H1 (cell line): ENCODE results near the gene PRDX3. TPM values are rescaled to one million over a fixed set of nuclear protein-coding genes. Genes with fewer than 3 reads are reported as not detected.

Experiments used
- CTCF ChIA-PET: fragments of 300-600 bp; sonication (Branson Sonifier 250); formaldehyde crosslinking; loops from one replicate; lab custom pipeline; 2021; ENCODE audit not compliant: partially characterized antibody; lab: Charles Lee
- POLR2A ChIA-PET: fragments of 300-600 bp; sonication (Branson Sonifier 250); formaldehyde crosslinking; loops from one replicate; lab custom pipeline; 2021; ENCODE audit warnings: inconsistent platforms; ENCODE audit not compliant: partially characterized antibody; lab: Charles Lee
- DNase-seq, 2 experiments: peaks; one replicate each; pipeline versions ENCODE4 v3.0.0 to v3.0.0-alpha.2; 2010 to 2022; ENCODE audit warnings: low spot score in 2 of 2, low read depth in 1 of 2, mixed read lengths in 1 of 2
- FAIRE-seq: peaks from 2 replicates; lab custom pipeline; 2011; peaks lifted over from hg19 to GRCh38; lab: Jason Lieb, UNC
- H2AFZ ChIP-seq: 2 replicates; pipeline ENCODE4 v1.8.1; 2012; ENCODE audit warnings: low read length, inconsistent platforms
- H2AK5ac ChIP-seq: 2 replicates; pipeline ENCODE4 v1.6.1; 2013; ENCODE audit warnings: low read depth, low read length
- H2BK120ac ChIP-seq: replicated peaks from 2 replicates; pipeline ENCODE3; 2013; ENCODE audit warnings: low read depth, low read length, inconsistent platforms
- H2BK12ac ChIP-seq: 2 replicates; pipeline ENCODE4 v1.6.1; 2013; ENCODE audit warnings: low read depth, low read length
- H2BK15ac ChIP-seq: 2 replicates; pipeline ENCODE4 v1.6.1; 2013; ENCODE audit warnings: low read length
- H2BK20ac ChIP-seq: 2 replicates; pipeline ENCODE4 v1.6.1; 2013; ENCODE audit warnings: low read length
- H2BK5ac ChIP-seq: 2 replicates; pipeline ENCODE4 v1.6.1; 2013; ENCODE audit warnings: low read depth, low read length
- H3K14ac ChIP-seq: 2 replicates; pipeline ENCODE4 v1.6.1; 2013; ENCODE audit warnings: inconsistent platforms; ENCODE audit not compliant: insufficient read length
- H3K18ac ChIP-seq: 2 replicates; pipeline ENCODE4 v1.6.1; 2013; ENCODE audit warnings: low read length; ENCODE audit errors: extremely low read depth
- H3K23ac ChIP-seq: 2 replicates; pipeline ENCODE4 v1.6.1; 2013; ENCODE audit warnings: inconsistent platforms; ENCODE audit not compliant: insufficient read length
- H3K23me2 ChIP-seq: 2 replicates; pipeline ENCODE4 v1.6.1; 2013; ENCODE audit warnings: low read depth, low read length
- H3K27ac ChIP-seq: 2 replicates; pipeline ENCODE4 v1.6.1; 2011; ENCODE audit warnings: low read depth, low read length, inconsistent platforms
- H3K27me3 ChIP-seq, 4 experiments: replicated peaks in 1 of 4; 1 replicate in 1 of 4; 2 replicates in 3 of 4; pipeline versions ENCODE4 v1.6.1 to v1.8.1; 2011 to 2013; ENCODE audit warnings: low read length in 3 of 4, mild to moderate bottlenecking in 3 of 4, inconsistent platforms in 2 of 4, mixed read lengths in 2 of 4, moderate library complexity in 1 of 4; ENCODE audit not compliant: control insufficient read depth in 3 of 4, insufficient read depth in 3 of 4; ENCODE audit errors: extremely low read depth in 1 of 4
- H3K36me3 ChIP-seq, 4 experiments: 2 replicates each; pipeline versions ENCODE4 v1.6.1 to v1.8.1; 2011 to 2013; ENCODE audit warnings: mild to moderate bottlenecking in 4 of 4, low read length in 3 of 4, moderate library complexity in 2 of 4, control low read depth in 1 of 4, inconsistent platforms in 1 of 4; ENCODE audit not compliant: insufficient read depth in 4 of 4, control insufficient read depth in 2 of 4
- H3K4ac ChIP-seq: replicated peaks from 2 replicates; pipeline ENCODE3; 2013; ENCODE audit warnings: low read length, low read depth, mixed read lengths, inconsistent platforms; ENCODE audit not compliant: insufficient read length
- H3K4me1 ChIP-seq, 4 experiments: replicated peaks in 1 of 4; 1 replicate in 1 of 4; 2 replicates in 3 of 4; pipeline versions ENCODE4 v1.6.1 to v1.8.1; 2011 to 2013; ENCODE audit warnings: low read length in 3 of 4, inconsistent platforms in 2 of 4, mixed read lengths in 1 of 4; ENCODE audit not compliant: insufficient read depth in 4 of 4, control insufficient read depth in 3 of 4
- H3K4me2 ChIP-seq, 2 experiments: 2 replicates each; pipeline versions ENCODE4 v1.6.1 to v1.8.1; 2011 to 2013; ENCODE audit warnings: low read depth in 2 of 2, low read length in 2 of 2, control low read depth in 1 of 2, inconsistent platforms in 1 of 2, mild to moderate bottlenecking in 1 of 2; ENCODE audit not compliant: insufficient read depth in 1 of 2
- H3K4me3 ChIP-seq, 4 experiments: fragments of 200-600, 300-600 bp in 1 of 4; sonication (generic), shearing (Covaris generic), sonication (Bioruptor Twin) in 1 of 4; 2 replicates each; pipeline versions ENCODE4 v1.5.1 to v1.8.1; 2011 to 2016; ENCODE audit warnings: low read length in 4 of 4, low read depth in 3 of 4, control low read depth in 2 of 4, inconsistent platforms in 2 of 4, mild to moderate bottlenecking in 2 of 4, mixed read lengths in 1 of 4, moderate library complexity in 1 of 4; ENCODE audit not compliant: insufficient read depth in 2 of 4; ENCODE audit errors: extremely low read depth in 1 of 4
- H3K56ac ChIP-seq: replicated peaks from 2 replicates; pipeline ENCODE3; 2013; ENCODE audit warnings: low read depth, mild to moderate bottlenecking, mixed read lengths, low read length, inconsistent platforms; ENCODE audit not compliant: insufficient read length
- H3K79me1 ChIP-seq: 2 replicates; pipeline ENCODE4 v1.6.1; 2013; ENCODE audit warnings: low read depth, low read length, control low read depth
- H3K79me2 ChIP-seq, 2 experiments: 2 replicates each; pipeline versions ENCODE4 v1.6.1 to v1.8.1; 2012 to 2013; ENCODE audit warnings: low read length in 2 of 2, mild to moderate bottlenecking in 2 of 2, inconsistent platforms in 1 of 2; ENCODE audit not compliant: insufficient read depth in 2 of 2, control insufficient read depth in 1 of 2
- H3K9ac ChIP-seq, 4 experiments: replicated peaks in 1 of 4; 1 replicate in 1 of 4; 2 replicates in 3 of 4; pipeline versions ENCODE4 v1.6.1 to v1.8.1; 2011 to 2013; ENCODE audit warnings: low read depth in 3 of 4, low read length in 3 of 4, control low read depth in 2 of 4, mild to moderate bottlenecking in 2 of 4, moderate library complexity in 2 of 4, inconsistent platforms in 1 of 4; ENCODE audit errors: extremely low read depth in 1 of 4
- H3K9me3 ChIP-seq, 2 experiments: 2 replicates each; pipeline versions ENCODE4 v1.6.1 to v1.8.1; 2012 to 2013; ENCODE audit warnings: mild to moderate bottlenecking in 2 of 2, moderate library complexity in 2 of 2, control low read depth in 1 of 2, inconsistent platforms in 1 of 2, low read depth in 1 of 2, low read length in 1 of 2, mixed read lengths in 1 of 2; ENCODE audit not compliant: insufficient read depth in 2 of 2
- H4K20me1 ChIP-seq, 2 experiments: replicated peaks in 1 of 2; 2 replicates each; pipeline versions ENCODE3 to v1.8.1; 2011 to 2013; ENCODE audit warnings: inconsistent platforms in 2 of 2, low read length in 2 of 2, mild to moderate bottlenecking in 1 of 2; ENCODE audit not compliant: insufficient read depth in 2 of 2, control insufficient read depth in 1 of 2
- H4K5ac ChIP-seq: 2 replicates; pipeline ENCODE4 v1.6.1; 2013; ENCODE audit warnings: low read length, low read depth, mixed read lengths, inconsistent platforms; ENCODE audit not compliant: insufficient read length
- H4K8ac ChIP-seq: 2 replicates; pipeline ENCODE4 v1.8.0; 2013; ENCODE audit warnings: mild to moderate bottlenecking, moderate library complexity, low read length, inconsistent platforms; ENCODE audit not compliant: insufficient read depth; ENCODE audit errors: extremely low read depth
- H4K91ac ChIP-seq: replicated peaks from 2 replicates; pipeline ENCODE3; 2013; ENCODE audit warnings: low read length, mixed read lengths, inconsistent platforms; ENCODE audit not compliant: insufficient read length
- BCL11A ChIP-seq, 2 experiments: IDR thresholded peaks; one replicate each; pipeline ENCODE4 v1.6.1; 2011; ENCODE audit warnings: low read depth in 2 of 2, low read length in 2 of 2, mild to moderate bottlenecking in 2 of 2
- CBX5 ChIP-seq: fragments of 300-800, 300-1000 bp; sonication (generic); IDR thresholded peaks from 2 replicates; pipeline ENCODE4 v1.7.1; 2016; ENCODE audit warnings: antibody characterized with exemption, low read length, low read depth
- CHD2 ChIP-seq: IDR thresholded peaks from 2 replicates; pipeline ENCODE4 v1.6.1; 2012; ENCODE audit warnings: low read length, improper control_type of control experiment
- EP300 ChIP-seq, 2 experiments: IDR thresholded peaks; 1 replicate in 1 of 2; 2 replicates in 1 of 2; pipeline ENCODE4 v1.6.1; 2011 to 2012; ENCODE audit warnings: low read depth in 2 of 2, low read length in 2 of 2, mild to moderate bottlenecking in 2 of 2, borderline replicate concordance in 1 of 2, inconsistent platforms in 1 of 2, moderate library complexity in 1 of 2
- EZH2 ChIP-seq: fragments of 200-600 bp; sonication (generic); IDR thresholded peaks from 2 replicates; pipeline ENCODE4 v1.7.1; 2012; ENCODE audit warnings: low read depth, mild to moderate bottlenecking, moderate library complexity, low read length, inconsistent platforms; ENCODE audit not compliant: severe bottlenecking
- GTF2F1 ChIP-seq: IDR thresholded peaks from 2 replicates; pipeline ENCODE4 v1.6.1; 2012; ENCODE audit warnings: low read depth, low read length, improper control_type of control experiment, borderline replicate concordance
- HDAC6 ChIP-seq: IDR thresholded peaks from one replicate; pipeline ENCODE4 v1.7.1; 2012; ENCODE audit warnings: low read depth, mild to moderate bottlenecking, inconsistent platforms, low read length, moderate library complexity
- PHF8 ChIP-seq: fragments of 200-600 bp; sonication (generic); conservative IDR thresholded peaks from 2 replicates; pipeline ENCODE4 v1.7.1; 2012; ENCODE audit warnings: low read depth, mild to moderate bottlenecking, inconsistent platforms, low read length, moderate library complexity
- RAD21 ChIP-seq, 2 experiments: IDR thresholded peaks in 1 of 2; conservative IDR thresholded peaks in 1 of 2; 2 replicates each; pipeline ENCODE4 v1.6.1; 2011; ENCODE audit warnings: low read depth in 2 of 2, low read length in 2 of 2, improper control_type of control experiment in 1 of 2, inconsistent platforms in 1 of 2, mild to moderate bottlenecking in 1 of 2, moderate library complexity in 1 of 2
- RBBP5 ChIP-seq: IDR thresholded peaks from 2 replicates; pipeline ENCODE4 v1.7.1; 2012; ENCODE audit warnings: low read depth, mild to moderate bottlenecking, inconsistent platforms, low read length, moderate library complexity, borderline replicate concordance
- TCF12 ChIP-seq: IDR thresholded peaks from 2 replicates; pipeline ENCODE4 v1.6.1; 2011; ENCODE audit warnings: low read depth, mild to moderate bottlenecking, low read length
- TEAD4 ChIP-seq: IDR thresholded peaks from 2 replicates; pipeline ENCODE4 v1.6.1; 2012; ENCODE audit warnings: low read depth, low read length, inconsistent platforms, mixed read lengths
- YY1 ChIP-seq: IDR thresholded peaks from 2 replicates; pipeline ENCODE4 v1.6.1; 2011; ENCODE audit warnings: low read depth, mild to moderate bottlenecking, low read length
- WGBS, 2 experiments: shearing (Covaris generic) in 1 of 2; methylation state at CpG; one replicate each; pipeline versions ENCODE4 v1.1.6 to v1.1.7; 2013 to 2015; ENCODE audit warnings: low lambda C conversion rate in 2 of 2, mixed read lengths in 2 of 2, inconsistent platforms in 1 of 2, low coverage in 1 of 2, missing lambda C conversion rate in 1 of 2; ENCODE audit not compliant: insufficient replicate concordance in 2 of 2, insufficient coverage in 1 of 2, insufficient read length in 1 of 2; ENCODE audit errors: extremely low coverage in 1 of 2, missing lambda C conversion rate in 1 of 2; 5-methylcytosine and 5-hydroxymethylcytosine counted together
- polyA plus RNA-seq, 7 experiments: library from polyadenylated mRNA; depleted of rRNA in 3 of 7; stranded (reverse) in 5 of 7; unstranded in 2 of 7; fragments of >200 nt in 5 of 7; fragments of 200-250 nt in 2 of 7; gene quantifications; 1 replicate in 5 of 7; 2 replicates in 1 of 7; 4 replicates in 1 of 7; pipeline versions ENCODE4 v1.2.1 to v1.2.3, GENCODE V29; 2011 to 2013; ENCODE audit warnings: missing spikeins in 2 of 7, mixed read lengths in 2 of 7
- total RNA-seq: library from RNA; stranded (reverse); fragmentation: NEBNext Ultra II Directional; extraction: Animal tissue kit (Norgen Biotek cat#: 25700); gene quantifications from 2 replicates; pipeline ENCODE4 v1.2.1, GENCODE V29; 2021
- TF ChIP-seq, protein P1 (sequence below): IDR thresholded peaks from 2 replicates; pipeline ENCODE4 v1.6.1; 2012; ENCODE audit warnings: inconsistent platforms

The PRDX3 gene
- total and polyA plus RNA-seq, 2 of the 8 experiments (the other 6 are each of a cell fraction or from before 2014, with no cell fraction given), result 201 to 208 TPM

DNA sequence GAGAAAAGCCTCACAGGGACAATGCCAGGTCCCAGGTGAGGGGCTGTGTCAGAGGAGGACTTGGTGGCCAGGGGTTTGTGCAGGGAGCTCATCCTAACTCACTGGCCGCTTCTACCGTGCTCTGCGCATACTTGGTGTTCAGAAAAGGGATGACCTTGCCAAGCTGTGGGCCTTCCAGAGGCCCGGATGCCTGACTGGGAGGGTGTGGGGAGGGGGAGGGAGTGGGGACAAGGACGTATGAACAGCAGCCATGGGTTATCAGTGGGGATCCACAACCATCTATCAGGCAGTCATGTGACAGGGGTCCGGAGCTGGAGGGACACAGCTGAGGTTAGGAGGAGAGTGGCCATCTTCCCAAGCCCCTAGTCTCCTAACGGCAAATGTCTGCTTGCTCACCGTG lies 19.3 kb downstream of the PRDX3 start:
- POLR2A ChIA-PET, result interaction anchor here (2.2 kb wide), 1 partner anchor 14 kb away, joined by 8 read pairs; no protein-coding TSS in a partner anchor
- Histone ChIP-seq H3K56ac (no peak overlapping the region), H3K79me1 (no peaks in the 10 kb centered on the region), H3K14ac (no peak overlapping the region), H4K8ac (no peak overlapping the region), H3K4me3 (no peak overlapping the region), H3K9ac (no peak overlapping the region), H2AFZ (no peak overlapping the region), H4K20me1 (peaks cover 0 to 3% of the 10 kb centered on the region in 2 experiments), H3K4me1 (no peaks in the 10 kb centered on the region), H3K36me3 (peaks cover 0 to 13% (median 5%) of the 10 kb centered on the region in 4 experiments; a peak in 4 of 8 replicates), H3K4me2 (no peak overlapping the region), H2AK5ac (no peak overlapping the region), H3K79me2 (no peaks in the 10 kb centered on the region), H3K27ac (no peak overlapping the region), H3K4ac (no peak overlapping the region), H2BK120ac (no peak overlapping the region), H4K5ac (no peak overlapping the region), H3K18ac (no peak overlapping the region), H2BK20ac (no peak overlapping the region), H3K23ac (no peak overlapping the region), H2BK5ac (no peak overlapping the region), H2BK12ac (no peak overlapping the region), H3K9me3 (no peaks in the 10 kb centered on the region; a peak in 1 of 4 replicates), H4K91ac (no peak overlapping the region), H3K27me3 (no peaks in the 10 kb centered on the region), H2BK15ac (no peak overlapping the region), H3K23me2 (no peaks in the 10 kb centered on the region)
- FAIRE-seq (no peak), DNase-seq (no peak)
- WGBS, 2 experiments, result 82% methylated on average over 8 of the region's 8 CpGs; no CpG with 5 or more reads in 1 of the 2 experiments
- CTCF ChIA-PET, result interaction anchor here (0.7 to 2.7 kb wide), 4 partner anchors 19 to 40 kb away, joined by 3 to 15 read pairs (median 4); no protein-coding TSS in a partner anchor
- TF ChIP-seq, protein P1, sequence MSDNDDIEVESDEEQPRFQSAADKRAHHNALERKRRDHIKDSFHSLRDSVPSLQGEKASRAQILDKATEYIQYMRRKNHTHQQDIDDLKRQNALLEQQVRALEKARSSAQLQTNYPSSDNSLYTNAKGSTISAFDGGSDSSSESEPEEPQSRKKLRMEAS, result no peak
- TF ChIP-seq EZH2 (no peak), EP300 (IDR thresholded peaks at IDR 0.05; ENCODE audit: borderline replicate concordance in 1 of 2, low read depth in 2 of 2, low read length in 2 of 2) (no peak), RAD21 (IDR thresholded peaks at IDR 0.05 in 1 of 2, conservative IDR thresholded peaks at IDR 0.05 in 1 of 2; ENCODE audit: low read depth in 2 of 2, low read length in 2 of 2) (no peak), HDAC6 (no peak), CBX5 (no peak), CHD2 (no peak), TEAD4 (no peak), PHF8 (no peak), BCL11A (IDR thresholded peaks at IDR 0.05; ENCODE audit: low read depth in 2 of 2, low read length in 2 of 2) (no peak), RBBP5 (no peak), GTF2F1 (no peak), TCF12 (no peak), YY1 (no peak)
